Stomach (tissue), 4 donors: ENCODE results near the gene PROX2.

ENCODE experiments used
- POLR2AphosphoS5 ChIP-seq, 3 donors: sonication (generic); formaldehyde crosslinking; IDR thresholded peaks; one replicate each; pipeline ENCODE4 v1.6.1; 2016; ENCODE audit warnings: antibody characterized with exemption in 3 of 3
- TF ChIP-seq, protein P1 (sequence below), 7 experiments: fragments of 450-650 bp in 4 of 7; fragments of 200-600 bp in 3 of 7; sonication (generic) in 3 of 7; IDR thresholded peaks; one replicate each; pipeline ENCODE4 v1.5.1; 2016 to 2019; ENCODE audit warnings: antibody characterized with exemption in 7 of 7, control low read depth in 2 of 7, mild to moderate bottlenecking in 1 of 7

DNA sequence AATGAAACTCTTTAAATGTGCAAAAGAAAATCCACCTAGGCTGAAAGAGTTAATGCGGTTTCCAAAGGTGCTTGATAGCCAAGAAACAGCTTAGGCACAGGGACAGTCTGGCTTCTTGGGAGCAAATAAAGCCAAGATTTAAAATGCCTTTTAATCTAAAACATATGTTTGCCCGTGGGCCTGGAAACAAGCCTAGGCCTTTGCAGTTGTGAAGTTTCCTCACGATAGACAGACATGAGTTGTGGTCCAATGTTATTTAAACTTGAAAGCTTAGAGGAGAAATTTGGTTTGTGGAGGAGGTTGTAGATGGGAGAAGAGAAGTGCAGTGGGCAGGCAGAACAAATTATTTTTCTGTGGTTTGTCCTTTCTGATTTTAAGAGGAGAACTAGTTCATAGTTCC is 29.8 kb downstream of the PROX2 start:
- TF ChIP-seq POLR2AphosphoS5 (IDR thresholded peaks at IDR 0.05), result no peak
- TF ChIP-seq, protein P1, sequence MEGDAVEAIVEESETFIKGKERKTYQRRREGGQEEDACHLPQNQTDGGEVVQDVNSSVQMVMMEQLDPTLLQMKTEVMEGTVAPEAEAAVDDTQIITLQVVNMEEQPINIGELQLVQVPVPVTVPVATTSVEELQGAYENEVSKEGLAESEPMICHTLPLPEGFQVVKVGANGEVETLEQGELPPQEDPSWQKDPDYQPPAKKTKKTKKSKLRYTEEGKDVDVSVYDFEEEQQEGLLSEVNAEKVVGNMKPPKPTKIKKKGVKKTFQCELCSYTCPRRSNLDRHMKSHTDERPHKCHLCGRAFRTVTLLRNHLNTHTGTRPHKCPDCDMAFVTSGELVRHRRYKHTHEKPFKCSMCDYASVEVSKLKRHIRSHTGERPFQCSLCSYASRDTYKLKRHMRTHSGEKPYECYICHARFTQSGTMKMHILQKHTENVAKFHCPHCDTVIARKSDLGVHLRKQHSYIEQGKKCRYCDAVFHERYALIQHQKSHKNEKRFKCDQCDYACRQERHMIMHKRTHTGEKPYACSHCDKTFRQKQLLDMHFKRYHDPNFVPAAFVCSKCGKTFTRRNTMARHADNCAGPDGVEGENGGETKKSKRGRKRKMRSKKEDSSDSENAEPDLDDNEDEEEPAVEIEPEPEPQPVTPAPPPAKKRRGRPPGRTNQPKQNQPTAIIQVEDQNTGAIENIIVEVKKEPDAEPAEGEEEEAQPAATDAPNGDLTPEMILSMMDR (IDR thresholded peaks at IDR 0.05), result no peak
